HG03196 (cell line): Measurements from ENCODE around the gene SLCO1A2.

Experiments used
- ATAC-seq: cut with Tn5 transposase; IDR thresholded peaks from one replicate; pipeline ENCODE4 v1.9.1; 2021; ENCODE audit not compliant: unreplicated experiment

The SLCO1A2 gene

GRCh38 chr12:21330682-21331253 lies 3.9 kb downstream of the SLCO1A2 start:
- ATAC-seq, result no peak

GRCh38 chr12:21328578-21328977 lies 6.1 kb downstream of the SLCO1A2 start:
- ATAC-seq, result no peak

GRCh38 chr12:21324551-21324950 lies 10.2 kb downstream of the SLCO1A2 start:
- no peak for ATAC-seq

- no peak for ATAC-seq
These were observed 11.0 kb downstream of the SLCO1A2 start for GRCh38 chr12:21323736-21324135.

GRCh38 chr12:21308785-21309184 lies 25.9 kb downstream of the SLCO1A2 start:
- ATAC-seq, result no peak

GRCh38 chr12:21305661-21306060 lies 29.1 kb downstream of the SLCO1A2 start:
- ATAC-seq, result no peak

GRCh38 chr12:21300632-21301031 lies 34.1 kb downstream of the SLCO1A2 start:
- ATAC-seq, result no peak

- ATAC-seq, result no peak
These were observed 37.8 kb downstream of the SLCO1A2 start for GRCh38 chr12:21296751-21297406.

GRCh38 chr12:21296348-21296747 lies 38.4 kb downstream of the SLCO1A2 start:
- no peak for ATAC-seq

GRCh38 chr12:21294176-21294575 lies 40.5 kb downstream of the SLCO1A2 start:
- no peak for ATAC-seq

GRCh38 chr12:21292111-21292510 lies 42.6 kb downstream of the SLCO1A2 start:
- ATAC-seq, result no peak

GRCh38 chr12:21289698-21290097 lies 45.0 kb downstream of the SLCO1A2 start:
- no peak for ATAC-seq

- ATAC-seq, result no peak
These were observed 57.9 kb downstream of the SLCO1A2 start for GRCh38 chr12:21276826-21277225.

GRCh38 chr12:21265932-21266331 lies 68.8 kb downstream of the SLCO1A2 start:
- no peak for ATAC-seq

GRCh38 chr12:21264232-21264631 lies 70.5 kb downstream of the SLCO1A2 start:
- ATAC-seq, result no peak

- ATAC-seq, result no peak
These were observed 77.5 kb downstream of the SLCO1A2 start for GRCh38 chr12:21257172-21257571.

GRCh38 chr12:21252070-21252469 lies 82.6 kb downstream of the SLCO1A2 start:
- ATAC-seq, result no peak

- no peak for ATAC-seq
These were observed 86.0 kb downstream of the SLCO1A2 start for GRCh38 chr12:21248679-21249078.

- no peak for ATAC-seq
These were observed 94.9 kb downstream of the SLCO1A2 start for GRCh38 chr12:21239866-21240265.

- no peak for ATAC-seq
These were observed 100.3 kb downstream of the SLCO1A2 start for GRCh38 chr12:21234395-21234794.

- no peak for ATAC-seq
These were observed 110.8 kb downstream of the SLCO1A2 start for GRCh38 chr12:21223930-21224329.

- ATAC-seq, result no peak
These were observed 112.9 kb downstream of the SLCO1A2 start for GRCh38 chr12:21221778-21222177.

GRCh38 chr12:21221072-21221471 lies 113.6 kb downstream of the SLCO1A2 start:
- ATAC-seq, result no peak
